ENCODE results near the gene ANKRD24.
A peak's percentile ranks its signal among the peaks of the same experiment; 100 is the strongest.
"Not testable (repeated sequence)": the region's sequence is repeated elsewhere in the genome, so short reads cannot be mapped to it uniquely, and the experiment has no call there.

The ANKRD24 gene

GRCh38 chr19:4230237-4230636 lies 47.7 kb downstream of the ANKRD24 start:
- DNase-seq (ENCODE audit: low spot score), result not testable (repeated sequence)

GRCh38 chr19:4231521-4231920 lies 49.0 kb downstream of the ANKRD24 start:
- DNase-seq (ENCODE audit: low spot score), result not testable (repeated sequence)

- not testable (repeated sequence) for DNase-seq (ENCODE audit: low spot score)
These were observed 49.6 kb downstream of the ANKRD24 start for GRCh38 chr19:4232139-4232538.

- DNase-seq (ENCODE audit: low spot score), result no peak
These were observed 50.3 kb downstream of the ANKRD24 start for GRCh38 chr19:4232614-4233281.

GRCh38 chr19:4233282-4233853 lies 50.9 kb downstream of the ANKRD24 start:
- peak; percentile 51 for DNase-seq (ENCODE audit: low spot score)

- DNase-seq (ENCODE audit: low spot score), result no peak
These were observed 51.8 kb downstream of the ANKRD24 start for GRCh38 chr19:4234142-4234861.

- no peak for DNase-seq (ENCODE audit: low spot score)
These were observed 52.3 kb downstream of the ANKRD24 start for GRCh38 chr19:4234862-4235201.

- not testable (repeated sequence) for DNase-seq (ENCODE audit: low spot score)
These were observed 55.0 kb downstream of the ANKRD24 start for GRCh38 chr19:4237510-4237909.

DNA sequence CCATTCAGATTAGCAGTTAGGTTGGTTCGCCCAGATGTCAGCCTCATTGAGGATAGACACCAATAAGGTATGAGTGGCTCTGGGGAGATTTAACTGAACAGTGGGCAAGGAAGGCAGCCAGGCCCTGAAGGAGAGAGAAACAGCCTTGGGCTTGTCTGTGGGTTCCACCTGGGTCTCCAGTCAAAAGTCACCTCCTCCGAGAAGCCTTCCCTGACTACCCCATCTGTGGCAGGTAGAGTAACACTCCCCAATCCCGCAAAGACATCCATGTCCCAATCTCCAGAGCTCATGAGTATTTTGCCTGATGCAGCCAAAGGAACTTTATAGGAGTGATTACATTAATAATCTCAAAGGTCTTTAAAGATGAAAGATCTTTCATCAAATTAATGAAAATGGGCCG lies 56.3 kb downstream of the ANKRD24 start:
- DNase-seq (ENCODE audit: low spot score), result no peak

GRCh38 chr19:4241824-4242430 lies 59.4 kb downstream of the ANKRD24 start:
- DNase-seq (ENCODE audit: low spot score), result no peak

DNA sequence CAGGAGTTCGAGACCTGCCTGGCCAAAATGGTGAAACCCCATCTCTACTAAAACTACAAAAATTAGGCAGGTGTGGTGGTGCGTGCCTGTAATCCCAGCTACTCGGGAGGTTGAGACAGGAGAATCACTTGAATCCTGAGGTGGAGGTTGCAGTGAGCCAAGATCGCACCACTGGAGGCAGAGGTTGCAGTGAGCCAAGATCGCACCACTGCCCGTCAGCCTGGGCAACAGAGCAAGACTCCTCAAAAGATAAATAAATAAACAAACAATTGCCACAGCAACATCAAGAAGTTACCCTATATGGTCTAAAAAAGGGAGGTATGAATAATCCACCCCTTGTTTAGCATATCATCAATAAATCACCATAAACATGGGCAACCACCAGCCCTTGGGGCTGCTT lies 63.4 kb downstream of the ANKRD24 start:
- not testable (repeated sequence) for DNase-seq (ENCODE audit: low spot score)

DNA sequence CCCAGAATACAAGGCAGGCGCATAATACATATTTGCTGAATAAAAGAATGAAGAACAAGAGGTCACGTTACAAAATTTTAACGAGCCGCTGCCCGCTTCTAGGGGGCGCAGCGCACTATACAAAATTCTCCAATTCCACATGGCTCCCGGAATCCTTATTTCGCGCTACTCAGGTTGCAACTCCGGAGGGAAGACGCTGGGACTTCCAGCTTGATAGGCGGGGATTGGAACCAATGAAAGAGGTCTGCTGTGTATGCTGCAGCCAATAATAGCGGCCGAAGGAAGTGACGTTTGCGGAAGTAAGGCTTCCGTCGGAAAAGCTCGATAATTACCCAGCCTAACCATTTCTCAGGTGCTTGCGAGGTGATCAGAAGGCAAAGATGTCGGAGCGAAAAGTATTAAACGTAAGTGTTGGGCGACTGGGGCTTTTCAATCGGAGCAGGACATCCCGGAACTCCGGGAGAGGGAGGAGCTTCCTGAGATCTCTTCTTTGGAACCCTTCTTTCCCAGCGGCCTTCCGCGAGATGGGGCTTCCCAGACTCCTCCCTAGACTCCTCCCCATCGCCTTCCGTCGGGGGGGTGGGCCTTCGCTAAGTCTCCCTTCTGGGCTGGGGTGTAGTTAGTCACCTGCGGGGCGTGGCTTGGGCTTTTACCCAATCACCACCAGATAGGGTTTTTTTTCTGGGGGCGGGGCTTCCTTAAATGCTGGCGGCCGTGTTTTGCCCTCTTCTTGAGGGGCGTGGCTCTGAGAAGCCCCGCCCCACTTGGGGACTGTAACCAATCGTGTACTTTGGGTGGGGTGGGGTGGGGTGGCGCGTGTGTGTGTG lies 64.5 kb downstream of the ANKRD24 start, which contains the start of gene YJU2:
YJU2 (plus strand) TSS at position 314 of the 827 bp plus-strand sequence; CDS start at position 381, 67 bp downstream.
- DNase-seq (ENCODE audit: low spot score), result peak; percentile 100

DNA sequence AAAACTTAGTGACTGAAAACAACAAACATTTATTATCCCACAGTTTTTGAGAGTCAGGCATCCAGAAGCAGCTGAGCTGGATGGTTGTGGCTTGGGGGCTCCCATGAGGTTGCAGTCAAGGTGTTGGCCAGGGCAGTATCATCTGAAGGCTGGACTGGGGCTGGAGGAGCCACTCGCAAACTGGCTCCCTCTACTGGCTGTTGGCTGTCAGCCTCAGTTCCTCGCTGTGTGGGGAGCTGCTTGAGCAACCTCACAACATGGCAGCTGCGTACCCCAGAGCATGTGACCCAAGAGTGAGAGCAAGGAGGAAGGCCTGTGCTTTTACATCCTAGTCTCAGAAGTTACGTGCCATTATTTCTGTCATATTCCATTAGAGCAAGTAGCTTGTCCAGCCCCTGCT lies 74.1 kb downstream of the ANKRD24 start:
- no peak for DNase-seq (ENCODE audit: low spot score)

GRCh38 chr19:4257025-4257424 lies 74.5 kb downstream of the ANKRD24 start:
- DNase-seq (ENCODE audit: low spot score), result no peak

DNA sequence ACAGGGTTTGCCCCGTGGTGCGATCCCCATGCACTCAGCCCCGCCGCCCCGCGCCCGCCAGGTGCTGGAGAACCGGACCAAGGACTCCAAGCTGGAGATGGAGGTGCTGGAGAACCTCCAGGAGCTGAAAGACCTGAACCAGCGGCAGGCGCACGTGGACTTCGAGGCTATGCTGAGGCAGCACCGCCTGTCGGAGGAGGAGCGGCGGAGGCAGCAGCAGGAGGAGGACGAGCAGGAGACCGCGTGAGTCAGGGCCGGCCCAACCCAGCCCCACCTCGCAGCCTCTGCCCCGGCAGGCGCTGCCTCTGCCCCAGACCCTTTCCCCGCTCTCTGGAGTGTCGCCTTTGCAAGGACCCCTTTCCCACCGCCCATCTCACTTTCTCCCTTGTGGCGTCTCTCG lies 75.7 kb downstream of the ANKRD24 start:
- no peak for DNase-seq (ENCODE audit: low spot score)

- no peak for DNase-seq (ENCODE audit: low spot score)
These were observed 78.2 kb downstream of the ANKRD24 start for GRCh38 chr19:4260613-4261191.

DNA sequence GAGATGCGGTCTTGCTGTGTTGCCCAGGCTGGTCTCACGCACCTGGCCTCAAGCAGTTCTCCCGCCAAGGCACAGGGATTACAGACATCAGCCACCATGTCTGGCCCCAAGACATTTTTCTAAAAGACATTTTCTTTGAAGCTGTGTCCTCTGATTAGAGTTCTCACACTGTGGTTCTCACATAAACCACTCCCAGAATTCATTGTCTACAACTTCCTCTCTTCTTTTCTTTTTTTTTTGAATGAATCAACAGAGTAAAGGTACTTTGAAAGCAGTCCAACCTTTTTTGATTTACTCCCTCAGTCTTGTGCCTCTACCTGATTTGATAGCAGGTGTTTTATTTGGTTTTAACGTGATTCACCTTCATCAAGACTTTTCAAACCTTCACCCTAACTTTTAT lies 82.3 kb downstream of the ANKRD24 start:
- DNase-seq (ENCODE audit: low spot score), result no peak

- DNase-seq (ENCODE audit: low spot score), result no peak
These were observed 83.9 kb downstream of the ANKRD24 start for GRCh38 chr19:4266253-4267000.

DNA sequence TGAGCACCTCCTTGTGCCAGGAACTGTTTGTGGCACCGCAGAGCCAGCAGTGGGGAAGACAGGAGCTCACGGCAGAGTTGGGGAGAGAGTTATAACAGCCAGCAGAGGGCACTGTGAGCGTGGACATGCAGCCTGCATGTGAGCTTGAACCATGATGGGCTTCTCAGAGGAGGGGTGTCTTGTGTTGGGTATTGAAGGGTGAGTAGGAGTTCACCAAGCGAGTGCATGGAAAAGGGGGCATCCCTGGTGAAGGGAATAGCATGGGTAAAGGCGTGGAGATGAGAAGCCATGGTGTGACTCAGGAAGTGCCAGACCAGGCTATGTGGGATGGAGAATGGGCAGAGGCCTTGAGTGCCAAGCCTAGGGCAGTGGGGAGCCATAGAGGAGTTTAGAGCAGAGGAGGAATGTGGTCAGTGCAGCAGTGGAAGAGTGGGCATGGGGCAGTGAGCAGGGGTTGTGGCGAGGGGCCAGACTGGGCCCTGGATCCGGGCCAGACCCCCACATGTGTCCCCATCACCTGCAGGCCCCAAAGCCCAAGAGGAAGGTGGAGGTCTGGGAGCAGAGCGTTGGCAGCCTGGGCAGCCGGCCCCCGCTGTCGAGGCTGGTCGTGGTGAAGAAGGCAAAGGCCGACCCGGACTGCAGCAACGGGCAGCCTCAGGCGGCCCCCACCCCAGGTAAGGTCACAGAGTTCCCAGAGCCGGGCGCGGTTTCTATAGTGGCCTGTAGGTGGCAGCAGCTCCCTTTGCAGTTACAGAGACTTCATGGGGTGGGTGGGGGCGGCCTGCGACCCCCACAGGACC lies 84.8 kb downstream of the ANKRD24 start:
- DNase-seq (ENCODE audit: low spot score), result peak; percentile 75

Data from germinal center (tissue), 1 donor.